GM19099 (cell line): ENCODE measurements around the gene MRPL20.

Experiments
- POLR2A ChIP-seq: IDR thresholded peaks from 3 replicates; pipeline ENCODE4 v1.6.1; 2011; ENCODE audit warnings: low read depth; ENCODE audit not compliant: insufficient read length; ENCODE audit errors: extremely low read depth

MRPL20 gene

DNA sequence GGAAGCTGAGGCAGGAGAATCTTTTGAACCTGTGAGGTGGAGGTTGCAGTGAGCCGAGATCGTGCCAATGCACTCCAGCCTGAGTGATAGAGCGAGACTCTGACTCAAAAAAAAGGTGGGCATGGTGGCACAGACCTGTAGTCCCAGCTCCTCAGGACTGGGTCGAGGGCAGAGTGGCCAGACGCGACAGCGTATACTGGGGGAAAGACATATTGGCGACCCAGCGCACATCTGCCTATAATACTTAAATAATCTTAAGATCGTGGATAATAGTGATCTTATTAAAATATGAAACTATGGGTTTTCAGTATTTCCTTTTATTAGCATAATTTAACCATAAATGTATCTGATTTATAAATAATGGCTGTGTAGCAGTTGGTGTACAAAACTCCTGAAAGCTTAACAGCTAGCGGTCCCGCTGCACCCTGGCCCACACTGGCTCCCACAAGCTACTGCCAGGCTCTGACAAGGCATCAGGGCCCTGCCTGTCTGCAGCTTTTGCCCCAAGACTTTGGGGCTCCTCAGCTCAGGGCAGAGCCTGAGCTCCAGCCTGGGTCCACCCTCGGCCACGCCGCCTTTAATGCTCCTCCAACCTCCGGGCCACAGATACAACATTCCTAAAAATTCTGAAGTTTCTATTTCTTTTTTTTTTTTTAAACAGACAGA lies 29.4 kb downstream of the MRPL20 start:
- no peak for TF ChIP-seq POLR2A

DNA sequence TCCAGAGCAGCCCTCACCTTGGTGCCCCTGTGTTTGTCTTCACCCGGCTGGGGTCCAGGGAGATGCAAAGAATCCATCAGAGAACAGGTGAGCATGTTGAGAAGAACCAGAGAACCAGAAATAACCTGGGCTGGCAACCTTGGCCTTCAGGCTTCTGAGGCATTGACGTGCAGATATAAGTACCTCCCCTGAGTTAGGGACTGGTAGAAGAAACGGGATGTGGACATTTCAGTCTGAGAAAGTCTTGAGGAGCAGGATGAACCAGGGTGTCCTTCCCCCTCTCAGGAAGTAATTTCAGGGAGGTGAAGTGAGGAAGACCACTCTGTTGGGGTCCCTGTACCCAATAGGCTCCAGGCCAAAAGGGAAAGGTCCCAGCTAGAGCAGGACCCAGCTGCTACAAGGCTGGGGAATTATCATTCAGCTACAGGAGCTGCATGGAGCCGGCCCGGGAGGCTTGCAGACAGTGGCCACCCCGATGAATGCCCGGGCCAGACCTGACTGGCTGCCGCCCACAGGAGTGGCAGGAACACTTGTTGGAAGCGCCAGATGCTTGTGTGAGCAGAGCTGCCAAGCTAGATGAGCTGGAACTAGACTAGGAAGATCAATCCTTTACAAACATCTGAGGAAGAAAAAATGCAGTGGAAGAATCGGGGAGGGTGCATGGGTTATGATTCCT lies 30.4 kb downstream of the MRPL20 start:
- TF ChIP-seq POLR2A: no peak

DNA sequence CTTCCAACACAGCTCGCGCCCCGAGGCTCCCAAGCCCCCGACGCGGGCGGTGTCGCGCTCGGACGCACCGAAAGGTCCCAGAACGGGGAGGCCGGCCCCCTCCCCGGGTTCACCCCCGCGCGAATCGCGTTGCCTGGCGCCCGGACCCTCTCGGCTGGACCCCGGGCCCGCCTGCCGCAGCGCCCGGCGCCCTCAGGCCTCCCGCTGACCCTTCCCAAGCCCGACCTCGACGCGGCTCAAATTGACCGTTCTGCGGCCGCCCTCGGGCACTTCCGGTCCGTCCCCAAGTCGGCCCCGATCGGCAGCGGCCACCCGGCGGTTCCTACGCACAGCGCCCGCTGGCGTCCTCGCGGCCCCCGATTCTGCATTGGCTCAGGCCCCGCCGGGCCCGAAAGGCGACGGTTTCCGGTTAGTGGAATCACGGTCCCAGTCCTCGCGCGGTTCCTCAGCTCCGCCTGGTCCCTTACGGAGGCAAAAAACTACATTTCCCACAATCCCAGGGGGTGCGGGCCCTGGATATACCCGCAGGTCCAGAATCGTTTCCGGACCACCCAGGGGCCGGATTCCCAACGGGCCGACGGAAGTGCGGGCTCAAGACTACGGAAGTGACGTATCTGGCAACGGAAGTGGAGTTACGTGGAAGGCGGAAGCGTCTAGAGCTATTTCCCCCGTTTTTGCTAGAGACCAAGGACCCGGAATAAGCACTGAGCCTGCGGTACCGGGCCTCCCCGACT lies 32.0 kb downstream of the MRPL20 start, which contains the start of gene AURKAIP1:
Gene AURKAIP1 (minus strand): TSS at position 279 of the 734 bp plus-strand sequence. CDS start 451 bp downstream, outside the sequence.
- peak; percentile 70 for TF ChIP-seq POLR2A

DNA sequence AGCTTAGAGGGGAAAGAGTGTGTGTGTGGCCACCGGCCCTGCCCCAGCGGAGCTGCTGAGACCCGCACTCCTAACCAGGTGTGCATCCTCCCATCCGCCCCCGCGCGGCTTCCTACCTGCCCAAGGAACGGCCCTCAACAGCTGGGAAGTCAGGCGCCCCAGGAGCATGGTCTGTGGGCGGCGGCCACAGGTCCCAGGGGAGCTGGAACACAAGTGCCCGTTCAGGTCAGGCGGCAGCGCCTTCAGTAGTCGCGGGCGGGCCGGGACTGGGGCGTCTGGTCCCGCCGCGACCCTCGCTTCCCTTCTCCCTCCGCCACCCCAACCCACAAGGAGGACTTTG lies 32.5 kb downstream of the MRPL20 start:
- no peak for TF ChIP-seq POLR2A

DNA sequence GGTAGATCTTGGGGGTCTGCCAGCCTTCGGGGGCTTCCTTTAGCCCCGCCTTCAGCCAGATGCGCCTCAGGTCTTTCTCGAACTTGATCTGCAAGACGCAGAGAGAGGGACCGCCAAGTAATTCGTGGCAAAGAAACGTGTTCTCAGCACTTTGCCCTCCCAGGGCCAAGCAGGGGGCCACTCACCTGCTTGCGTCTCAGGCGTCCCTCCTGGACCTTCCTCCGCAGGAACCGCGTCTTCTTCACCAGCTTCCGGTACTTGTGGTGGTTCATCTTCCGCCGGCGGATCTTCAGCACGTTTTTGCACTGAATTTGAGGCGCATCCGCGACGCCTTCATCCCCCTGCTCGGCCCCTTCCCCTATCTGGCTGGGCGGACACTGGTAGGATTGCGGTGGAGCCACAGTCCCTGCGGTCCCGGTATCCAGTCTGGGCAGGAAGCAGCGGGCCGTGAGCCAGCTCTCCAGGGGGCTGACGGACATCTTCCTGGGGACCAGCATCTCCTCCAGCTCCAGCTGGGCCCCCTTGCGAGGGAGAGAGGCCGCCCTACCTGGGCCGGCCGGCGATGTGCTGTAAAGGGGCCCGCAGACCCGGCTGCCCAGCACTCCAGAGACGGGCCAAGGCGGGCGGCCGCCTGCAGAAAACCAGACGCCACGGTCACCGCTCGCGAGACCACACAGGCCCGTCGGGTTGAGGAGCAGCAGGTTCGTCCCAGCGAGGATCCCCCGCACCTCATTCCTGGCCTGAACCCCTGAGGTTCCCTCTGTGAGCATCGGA lies 33.1 kb downstream of the MRPL20 start:
- no peak for TF ChIP-seq POLR2A

DNA sequence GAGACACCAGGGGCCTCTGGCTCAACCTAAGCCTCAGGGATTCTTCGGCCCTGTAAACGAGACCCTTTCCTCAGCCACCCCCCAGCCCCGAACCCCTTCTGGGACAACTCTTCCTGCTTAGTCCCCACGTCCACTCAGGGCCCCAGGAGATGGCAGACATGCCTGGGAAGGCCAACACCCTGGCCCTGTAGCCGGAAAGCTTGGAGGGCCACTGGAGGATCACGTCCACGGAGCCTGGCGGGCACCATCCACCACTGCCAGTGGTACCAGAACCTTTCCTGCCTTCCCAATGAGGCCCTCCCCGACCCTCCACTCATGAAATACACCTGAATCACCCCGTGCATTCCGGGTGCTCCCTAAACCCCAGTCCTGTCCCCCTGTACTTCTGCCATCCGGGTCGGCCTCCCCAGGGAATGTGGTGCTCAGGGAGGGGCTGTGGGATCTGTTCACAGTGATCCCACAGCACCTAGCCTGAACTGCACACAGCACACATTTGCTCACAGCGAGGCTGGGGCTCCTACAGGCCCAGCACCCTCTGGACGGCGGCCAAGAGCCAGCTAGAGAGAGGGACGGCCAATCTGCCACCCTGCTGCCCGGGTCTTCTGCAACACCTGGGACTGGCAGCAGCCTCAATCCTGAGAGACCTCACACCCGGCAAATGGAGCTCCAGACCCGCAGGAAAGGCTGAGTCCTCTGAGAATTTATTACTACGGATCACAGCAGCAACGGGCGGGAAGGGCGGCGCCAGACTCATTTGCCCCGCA lies 33.9 kb downstream of the MRPL20 start:
- no peak for TF ChIP-seq POLR2A

DNA sequence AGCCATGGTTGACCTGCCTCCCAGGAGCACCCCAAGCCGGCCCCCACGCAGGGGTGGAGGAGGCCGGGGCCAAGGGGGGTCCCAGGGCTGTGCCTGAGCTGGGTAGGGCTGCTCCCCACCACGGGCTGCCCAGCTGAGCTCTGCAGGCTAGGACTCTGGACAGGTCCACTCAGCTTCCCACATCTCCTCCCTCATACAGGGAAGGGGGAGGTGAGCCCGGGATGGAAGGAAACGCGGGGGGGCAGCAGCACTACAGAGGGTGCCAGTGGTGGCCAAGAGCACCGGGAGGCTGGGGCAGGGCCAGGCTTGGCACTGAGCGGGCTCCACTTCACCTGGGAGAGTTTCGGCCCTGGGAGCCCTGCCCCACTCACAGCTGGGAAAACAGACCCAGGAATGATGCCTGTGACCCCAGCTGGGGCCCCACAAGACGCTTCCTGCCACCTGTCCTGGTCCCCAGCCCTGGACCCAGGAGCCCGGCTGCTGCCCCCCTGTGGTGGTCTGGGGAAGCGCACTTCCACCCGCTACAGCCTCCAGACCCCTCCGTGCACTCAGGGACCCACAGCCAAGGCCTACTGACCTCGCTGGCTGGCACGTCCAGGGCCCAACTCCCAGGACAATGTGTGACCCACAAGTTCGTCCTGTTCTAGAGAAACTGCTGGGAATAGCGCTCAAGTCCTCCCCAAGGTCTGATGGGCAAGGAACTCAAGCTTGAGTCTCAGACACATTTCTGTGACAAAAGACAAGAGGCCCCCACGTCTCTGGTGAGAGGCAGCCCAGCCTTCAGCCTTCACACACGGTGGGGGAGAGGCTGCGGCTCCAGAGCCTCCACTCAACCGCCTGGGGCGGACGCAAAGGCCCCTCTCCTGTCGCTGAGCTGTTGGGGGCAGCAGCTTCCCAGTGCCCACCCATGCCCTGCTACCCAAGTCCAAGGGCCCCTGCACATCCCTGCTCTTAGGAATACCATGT lies 35.1 kb downstream of the MRPL20 start:
- no peak for TF ChIP-seq POLR2A

DNA sequence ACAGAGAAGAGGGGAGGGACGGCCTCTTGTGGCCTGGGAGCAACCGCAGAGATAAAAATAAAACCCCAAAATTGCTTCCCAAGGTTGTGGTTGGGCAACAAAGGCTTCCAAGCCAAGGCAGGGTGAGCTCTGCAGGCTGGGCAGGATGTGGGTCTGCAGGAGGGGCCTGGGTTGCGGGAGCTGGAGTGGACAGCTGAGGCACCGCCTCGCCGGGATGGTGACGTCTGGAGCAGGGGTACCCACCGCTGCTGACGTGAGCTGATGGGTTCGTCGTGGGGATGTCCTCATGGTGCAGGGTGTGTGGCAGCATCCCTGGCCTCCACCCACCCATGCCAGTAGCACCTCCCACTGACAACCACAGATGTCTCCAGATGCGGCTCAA lies 35.7 kb downstream of the MRPL20 start:
- TF ChIP-seq POLR2A: peak; percentile 29

DNA sequence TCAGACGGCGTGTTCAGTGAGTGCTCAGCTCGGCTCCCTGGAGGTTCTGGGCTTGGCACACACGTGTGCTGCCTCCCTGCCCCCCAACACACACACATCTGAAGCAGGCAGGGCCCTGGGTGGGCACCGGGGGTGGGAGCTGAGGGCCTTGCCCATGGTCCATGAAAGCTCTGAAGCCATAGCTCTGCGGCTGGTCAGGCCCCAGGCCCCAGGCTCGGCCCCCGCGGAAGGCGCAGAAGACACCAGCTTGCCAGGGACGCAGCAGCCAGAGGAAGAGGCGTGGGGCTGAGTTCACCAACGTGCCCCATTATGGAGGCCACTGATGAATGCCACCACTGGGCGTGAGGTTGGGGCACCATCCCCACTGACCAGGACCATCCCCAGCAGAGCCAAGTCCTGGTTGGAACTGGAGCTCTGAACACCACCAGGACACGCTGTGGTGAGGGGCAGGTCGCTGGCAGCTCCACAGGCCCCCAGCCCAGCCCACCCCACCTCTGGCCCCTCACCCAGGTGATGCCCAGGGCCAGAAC lies 36.3 kb downstream of the MRPL20 start:
- TF ChIP-seq POLR2A: no peak

DNA sequence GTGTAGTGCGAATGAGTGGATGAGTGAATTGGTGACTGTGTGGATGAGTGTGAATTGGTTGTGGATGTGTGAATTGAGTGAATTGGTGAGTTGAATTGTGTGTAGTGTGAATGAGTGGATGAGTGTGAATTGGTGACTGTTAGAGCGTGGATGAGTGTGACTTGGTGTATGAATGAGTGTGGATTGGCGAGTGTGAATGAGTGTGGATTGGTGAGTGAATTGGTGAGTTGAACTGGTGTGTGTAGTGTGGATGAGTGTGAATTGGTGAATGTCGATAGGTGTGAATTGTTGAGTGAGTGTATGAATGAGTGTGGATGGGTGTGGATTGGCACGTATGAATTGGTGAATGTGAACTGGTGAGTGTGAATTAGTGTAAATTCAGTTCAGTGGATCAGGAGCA lies 39.8 kb downstream of the MRPL20 start:
- no peak for TF ChIP-seq POLR2A

DNA sequence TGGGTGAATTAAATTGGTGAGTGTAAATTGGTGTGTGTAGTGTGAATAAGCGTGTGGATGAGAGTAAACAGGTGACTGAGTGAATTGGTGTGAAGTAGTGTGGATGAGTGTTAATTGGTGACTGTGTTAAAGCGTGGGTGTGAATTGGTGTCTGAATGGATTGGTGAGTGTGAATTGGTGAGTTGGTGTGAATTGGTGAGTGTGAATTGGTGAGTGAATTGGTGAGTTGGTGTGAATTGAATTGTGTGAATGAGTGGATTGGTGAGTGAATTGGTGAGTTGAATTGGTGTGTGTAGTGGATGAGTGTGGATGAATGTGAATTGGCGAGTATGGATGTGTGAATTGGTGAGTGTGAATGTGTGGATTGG lies 40.4 kb downstream of the MRPL20 start:
- no peak for TF ChIP-seq POLR2A

DNA sequence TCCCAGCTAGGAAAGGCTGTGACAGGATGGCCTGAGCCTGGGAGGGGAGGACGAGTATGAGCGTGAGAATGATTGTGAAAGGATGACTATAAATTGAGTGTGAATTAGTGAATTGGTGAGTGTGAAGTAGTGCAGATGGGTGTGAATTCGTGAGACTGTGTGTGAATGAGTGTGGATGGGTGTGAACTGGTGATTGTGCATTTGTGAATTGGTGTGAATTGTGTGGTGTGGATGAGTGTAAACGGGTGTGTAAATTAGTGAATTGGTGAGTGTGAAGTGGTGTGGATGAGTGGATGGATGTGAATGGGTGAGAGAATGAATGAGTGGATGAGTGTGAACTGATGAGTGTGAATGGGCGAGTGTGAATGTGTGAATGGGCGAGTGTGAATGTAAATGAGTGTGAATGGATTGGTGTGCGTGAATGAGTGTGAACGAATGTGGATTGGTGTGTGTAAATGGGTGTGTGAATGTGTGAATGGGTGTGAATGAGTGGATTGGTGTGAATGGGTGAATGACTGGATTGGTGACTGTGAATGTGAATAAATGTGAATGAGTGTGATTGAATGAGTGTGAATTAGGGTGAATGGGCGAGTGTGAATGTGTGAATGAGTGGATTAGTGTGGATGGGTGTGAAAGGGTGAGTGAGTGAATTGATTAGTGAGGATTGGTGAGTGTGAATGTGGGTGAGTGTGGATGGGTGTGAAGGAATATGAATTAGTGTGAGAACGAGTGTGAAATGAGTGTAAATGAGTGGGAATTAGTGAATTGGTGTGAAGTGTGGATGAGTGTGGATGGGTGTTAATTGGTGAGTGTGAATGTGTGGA lies 41.0 kb downstream of the MRPL20 start:
- no peak for TF ChIP-seq POLR2A
